DMS153 (cell line): ENCODE data around the gene GRPEL2.
"Not testable (repeated sequence)": the region's sequence is repeated elsewhere in the genome, so short reads cannot be mapped to it uniquely, and the experiment has no call there.

ENCODE experiments used
- DNase-seq: peaks from one replicate; lab custom pipeline; 2025; lab: John Stamatoyannopoulos, UW

The GRPEL2 gene

GRCh38 chr5:149376711-149377447 lies 31.6 kb downstream of the GRPEL2 start:
- DNase-seq, result no peak

DNA sequence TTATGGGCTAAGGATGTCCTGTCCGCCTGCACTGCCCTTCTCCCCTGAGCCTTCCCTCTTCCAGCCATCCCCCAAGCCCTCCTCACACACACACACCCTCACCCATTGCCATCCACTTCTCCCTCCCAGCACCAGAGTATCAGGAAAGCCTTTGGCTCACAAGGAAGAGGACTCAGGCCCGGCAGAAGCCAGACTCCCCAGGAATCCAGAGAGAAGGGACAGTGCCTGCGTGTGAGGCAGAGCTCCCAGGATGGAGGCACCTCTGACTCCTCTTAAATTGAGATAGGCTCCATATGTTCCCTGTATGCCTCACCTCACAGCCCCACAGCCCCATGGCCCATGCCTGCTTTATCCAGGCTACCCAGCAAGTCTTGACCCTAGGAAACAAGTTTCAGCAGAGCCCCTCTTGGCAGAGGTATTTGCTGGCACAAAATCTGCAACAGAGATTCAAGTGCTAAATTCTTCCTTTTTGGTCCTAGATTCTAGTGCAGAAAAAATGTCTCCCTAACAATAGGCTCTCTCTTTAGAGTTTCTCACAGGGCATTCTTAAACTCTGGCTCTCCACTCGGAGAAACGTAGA lies 33.0 kb downstream of the GRPEL2 start:
- no peak for DNase-seq

DNA sequence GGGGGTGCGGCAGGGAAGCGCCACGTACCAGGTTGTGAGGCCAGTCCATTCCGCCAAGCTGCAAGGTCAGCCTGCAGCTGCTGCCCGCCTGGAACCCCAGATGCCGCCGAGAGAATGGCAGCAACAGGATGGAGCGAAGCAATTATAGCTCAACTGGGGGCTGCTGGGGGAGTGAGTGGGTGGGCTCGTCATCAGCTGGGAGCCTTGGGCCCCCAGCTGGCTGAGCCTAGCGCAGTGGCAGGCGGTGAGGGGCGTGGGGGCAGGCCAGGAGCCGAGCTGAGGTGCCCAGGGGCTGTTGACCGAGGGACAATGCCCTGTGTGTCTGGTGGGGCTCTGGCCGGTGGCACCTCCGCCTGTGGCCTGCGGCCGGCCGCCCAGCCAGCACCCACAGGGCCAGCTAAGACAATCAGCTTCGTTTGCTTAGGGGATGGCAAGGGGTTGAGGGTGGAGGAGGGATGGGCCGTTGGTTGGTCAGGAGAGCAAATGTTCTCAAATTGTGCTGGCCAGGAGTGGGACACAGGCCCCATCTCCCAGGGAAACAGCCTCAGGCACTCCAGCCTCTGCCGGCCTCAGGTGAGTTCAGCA lies 34.0 kb downstream of the GRPEL2 start, which contains the start of gene IL17B:
TSS of gene IL17B (minus strand) at position 116 of the 585 bp plus-strand sequence. CDS start at position 49, 67 bp downstream.
- no peak for DNase-seq

- DNase-seq, result no peak
Observed at GRCh38 chr5:149379818-149380374, 34.6 kb downstream of the GRPEL2 start.

GRCh38 chr5:149380466-149381121 lies 35.3 kb downstream of the GRPEL2 start:
- no peak for DNase-seq

GRCh38 chr5:149381261-149381985 lies 36.1 kb downstream of the GRPEL2 start:
- no peak for DNase-seq

DNA sequence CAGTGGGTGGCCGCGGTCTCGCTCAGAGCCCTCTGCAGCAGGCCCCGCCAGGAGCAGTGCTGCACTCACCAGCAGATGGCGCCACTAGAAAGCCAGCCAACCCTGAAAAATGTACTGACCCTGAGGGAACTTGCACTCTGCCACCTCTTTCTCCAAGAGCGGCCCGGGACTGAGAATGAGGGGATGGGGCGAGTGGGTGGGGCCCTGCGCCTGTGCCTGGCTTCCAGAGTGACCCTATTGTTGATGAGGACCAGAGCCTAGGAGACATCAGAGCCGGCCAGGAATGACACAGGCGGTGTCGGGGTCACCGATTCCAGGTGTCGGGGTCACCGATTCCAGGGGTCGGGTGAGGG lies 36.7 kb downstream of the GRPEL2 start:
- peak; percentile 7 for DNase-seq

GRCh38 chr5:149382517-149383220 lies 37.4 kb downstream of the GRPEL2 start:
- no peak for DNase-seq

DNA sequence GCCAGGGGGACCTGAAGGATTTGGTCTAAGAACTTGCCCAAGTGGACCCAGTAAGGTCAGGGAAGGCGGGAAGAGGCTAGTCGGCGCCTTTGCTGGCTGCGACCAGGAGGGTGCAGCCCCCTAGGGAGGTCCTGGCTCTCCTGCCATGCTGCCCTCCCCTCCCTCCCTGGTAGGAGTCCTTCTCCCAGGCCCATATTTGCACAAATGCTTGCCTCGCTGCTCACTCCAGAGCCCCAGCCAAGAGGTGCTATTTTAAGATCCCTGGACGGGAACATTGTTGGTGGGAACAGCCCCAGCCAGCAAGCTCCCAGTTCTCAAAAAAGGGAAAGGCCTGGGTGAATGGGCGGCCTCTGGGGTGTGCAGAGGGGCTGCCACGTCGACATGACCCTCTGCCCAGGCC lies 38.1 kb downstream of the GRPEL2 start:
- no peak for DNase-seq

DNA sequence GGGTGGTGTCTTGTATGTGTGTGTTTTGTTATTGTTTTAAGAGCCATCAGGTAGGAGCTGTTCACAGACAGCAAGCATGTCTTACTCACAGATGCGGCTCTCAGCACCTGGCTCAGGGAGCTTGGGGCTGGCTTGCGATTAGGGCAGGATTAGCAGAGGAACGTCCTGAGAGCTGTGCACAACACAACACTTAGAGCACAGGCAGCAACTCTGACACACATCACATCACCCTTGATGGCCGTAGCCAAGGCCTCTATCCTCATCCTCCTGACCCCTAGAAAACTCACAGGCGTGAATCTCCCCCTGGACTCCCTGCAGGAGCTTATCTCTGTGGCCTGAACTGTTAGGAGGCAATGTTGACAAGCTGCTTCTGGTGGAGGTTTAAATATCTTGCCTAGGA lies 40.9 kb downstream of the GRPEL2 start:
- DNase-seq, result no peak

DNA sequence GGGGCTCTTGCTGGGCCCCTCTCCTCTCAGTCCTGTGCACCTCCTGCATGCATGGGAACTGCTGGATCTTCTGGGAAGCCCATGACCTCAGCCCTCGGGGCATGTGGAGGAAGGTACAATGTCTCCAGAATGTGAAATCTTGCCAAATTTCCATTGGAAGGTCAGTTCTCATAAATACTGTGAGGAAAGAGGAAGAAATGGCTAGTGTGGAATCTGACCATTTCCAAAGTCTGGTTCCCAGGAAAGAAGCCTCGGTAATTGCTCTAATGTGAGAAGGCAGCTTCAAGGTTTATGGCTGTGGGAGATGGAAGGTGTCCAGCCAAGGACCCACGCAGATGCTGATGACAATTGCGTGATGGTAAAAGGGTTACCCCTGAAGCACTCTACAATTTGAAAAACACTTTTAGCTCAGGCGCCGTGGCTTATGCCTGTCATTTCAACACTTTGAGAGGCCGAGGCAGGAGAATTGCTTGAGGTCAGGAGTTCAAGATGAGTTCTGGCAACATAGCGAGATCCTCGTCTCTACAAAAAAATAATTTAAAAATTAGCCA lies 41.9 kb downstream of the GRPEL2 start:
- DNase-seq, result no peak

- DNase-seq, result no peak
Observed at GRCh38 chr5:149387982-149388381, 42.7 kb downstream of the GRPEL2 start.

DNA sequence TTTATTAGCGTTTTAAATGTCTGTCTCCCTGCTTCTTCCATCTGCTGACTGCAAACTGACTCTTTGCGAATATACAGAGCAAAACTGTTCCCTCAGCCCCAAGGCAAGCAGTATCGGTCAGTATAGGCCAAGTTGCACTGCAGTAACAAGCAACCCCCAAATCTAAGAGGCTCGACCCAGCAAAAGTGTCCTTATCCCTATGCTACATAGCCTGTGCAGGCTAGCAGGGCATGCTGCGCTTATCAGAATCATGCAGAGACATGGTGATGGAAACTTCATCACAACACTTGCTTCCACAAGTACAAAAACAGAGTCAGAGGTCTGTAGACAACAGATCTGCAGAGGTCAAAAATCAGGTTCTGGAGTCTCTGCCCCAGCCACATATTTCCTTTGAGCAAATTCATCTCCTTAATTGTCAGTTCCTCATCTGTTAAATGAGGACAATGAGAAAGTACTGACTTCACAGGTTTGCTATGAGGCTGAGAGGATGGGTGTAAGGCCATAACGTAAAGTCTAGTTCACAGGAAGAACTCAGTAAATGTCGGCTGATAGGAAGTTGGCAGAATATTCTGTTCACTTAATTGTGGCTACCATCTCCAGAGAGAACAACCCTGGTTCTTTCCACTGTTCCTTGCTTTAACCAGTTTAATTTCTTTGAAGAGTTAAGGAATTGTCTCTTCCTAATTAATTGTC lies 43.3 kb downstream of the GRPEL2 start:
- DNase-seq, result no peak

DNA sequence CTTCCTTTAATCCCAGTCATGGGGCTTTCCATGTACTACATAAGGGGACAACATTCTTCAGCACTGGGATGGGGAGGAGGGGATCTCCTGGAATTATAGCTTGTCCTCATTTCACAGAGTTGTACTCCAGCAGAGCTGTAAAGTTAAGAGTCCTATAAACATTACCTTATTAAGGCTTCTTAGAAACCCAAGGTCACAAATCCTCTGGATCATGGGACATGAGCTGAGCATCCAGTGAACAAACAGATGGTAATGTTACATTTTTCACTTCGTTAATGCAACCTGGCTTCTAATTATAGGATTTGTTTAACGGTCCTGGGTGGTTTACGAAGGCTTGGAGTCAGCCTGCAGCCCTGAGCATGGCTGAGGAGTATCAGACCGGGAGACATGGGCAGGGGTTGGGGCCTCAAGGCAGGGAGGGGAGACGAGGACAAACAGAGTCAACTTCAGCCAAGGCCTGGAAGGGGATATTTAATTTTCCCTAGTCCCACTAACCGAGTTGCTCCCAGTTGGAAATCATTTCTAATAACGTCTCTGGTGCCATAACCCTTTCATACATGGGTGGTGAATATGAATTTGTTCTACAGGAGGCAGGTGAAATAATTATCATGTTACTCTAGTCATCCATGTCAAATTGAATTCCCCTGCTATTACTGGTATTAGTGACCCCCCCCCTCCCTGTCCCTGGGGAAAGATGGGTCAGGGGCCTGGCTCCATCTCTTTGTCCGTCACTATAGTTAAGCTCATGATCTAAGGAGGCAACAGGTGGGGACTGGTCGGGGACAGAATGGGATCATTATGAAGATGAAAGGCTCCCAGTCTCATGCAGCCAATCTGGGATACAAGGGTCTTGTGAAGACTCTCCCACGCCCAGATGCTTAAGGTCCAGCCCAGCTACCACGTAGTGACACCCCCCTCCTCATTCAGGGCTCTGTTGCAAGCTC lies 44.5 kb downstream of the GRPEL2 start:
- DNase-seq, result no peak

- not testable (repeated sequence) for DNase-seq
Observed at GRCh38 chr5:149391076-149391475, 45.8 kb downstream of the GRPEL2 start.

GRCh38 chr5:149391524-149391923 lies 46.2 kb downstream of the GRPEL2 start:
- no peak for DNase-seq

DNA sequence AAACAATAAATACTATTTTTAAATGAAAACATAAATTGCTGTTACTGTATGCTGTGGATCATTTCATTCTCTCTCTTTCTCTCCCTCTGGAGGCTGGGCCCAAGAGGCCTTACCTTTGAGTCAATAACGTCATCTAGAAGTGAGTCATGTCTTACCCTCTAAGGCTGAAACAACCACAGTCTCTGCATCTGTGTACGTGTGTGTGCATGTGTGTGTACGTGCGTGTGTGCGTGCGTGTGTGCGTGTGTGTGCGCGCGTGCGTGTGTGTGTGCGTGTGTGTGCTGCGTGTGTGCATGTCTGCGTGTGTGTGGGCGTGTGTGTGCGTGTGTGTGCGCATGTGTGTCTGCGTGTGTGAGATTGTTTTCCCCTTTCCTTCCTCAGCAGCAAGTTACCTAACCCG lies 47.4 kb downstream of the GRPEL2 start:
- DNase-seq, result no peak

- not testable (repeated sequence) for DNase-seq
Observed at GRCh38 chr5:149394996-149395395, 49.7 kb downstream of the GRPEL2 start.

GRCh38 chr5:149397530-149397929 lies 52.2 kb downstream of the GRPEL2 start:
- no peak for DNase-seq
